ENCODE data around the gene SYPL1.

SYPL1 gene

GRCh38 chr7:106083717-106084116 is 28.4 kb downstream of the SYPL1 start:
- no peaks in the 10 kb centered on the region for H3K9me3 ChIP-seq (ENCODE audit: control insufficient read depth, insufficient read depth, low read length)

DNA sequence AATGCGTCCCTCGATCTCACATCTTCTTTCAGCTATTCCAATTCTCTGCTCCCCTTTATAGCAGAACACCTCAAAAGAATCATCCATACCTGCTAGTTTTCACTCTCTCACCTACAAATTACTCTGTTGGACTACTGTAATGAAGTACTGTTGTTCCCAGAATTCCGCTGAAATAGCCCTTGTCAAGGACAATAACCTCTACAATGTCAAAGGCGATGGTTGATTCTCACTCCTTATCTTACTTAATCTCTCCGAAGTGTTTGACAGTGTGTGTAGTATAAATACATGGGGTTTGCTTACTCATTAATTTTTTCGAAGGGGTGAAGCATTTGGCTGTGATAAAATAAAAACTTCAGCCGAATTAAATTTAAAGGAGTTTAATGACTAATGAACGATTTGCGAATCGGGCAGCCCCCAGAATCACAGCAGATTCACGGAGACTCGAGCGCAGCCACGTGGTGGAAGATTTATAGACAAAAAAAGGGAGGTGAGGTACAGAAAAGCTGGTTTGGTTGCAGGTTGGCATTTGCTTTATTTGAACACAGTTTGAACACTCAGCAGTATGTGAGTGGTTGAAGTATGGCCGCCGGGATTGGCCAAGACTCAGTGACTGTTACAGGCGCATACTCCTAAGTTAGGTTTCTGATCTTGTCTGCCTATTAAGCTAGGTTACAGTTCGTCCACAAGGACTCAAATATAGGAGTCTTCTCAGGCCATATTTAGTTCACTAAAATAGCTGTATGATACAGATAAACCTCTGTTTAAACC is 29.8 kb downstream of the SYPL1 start:
- TF ChIP-seq, protein P1, sequence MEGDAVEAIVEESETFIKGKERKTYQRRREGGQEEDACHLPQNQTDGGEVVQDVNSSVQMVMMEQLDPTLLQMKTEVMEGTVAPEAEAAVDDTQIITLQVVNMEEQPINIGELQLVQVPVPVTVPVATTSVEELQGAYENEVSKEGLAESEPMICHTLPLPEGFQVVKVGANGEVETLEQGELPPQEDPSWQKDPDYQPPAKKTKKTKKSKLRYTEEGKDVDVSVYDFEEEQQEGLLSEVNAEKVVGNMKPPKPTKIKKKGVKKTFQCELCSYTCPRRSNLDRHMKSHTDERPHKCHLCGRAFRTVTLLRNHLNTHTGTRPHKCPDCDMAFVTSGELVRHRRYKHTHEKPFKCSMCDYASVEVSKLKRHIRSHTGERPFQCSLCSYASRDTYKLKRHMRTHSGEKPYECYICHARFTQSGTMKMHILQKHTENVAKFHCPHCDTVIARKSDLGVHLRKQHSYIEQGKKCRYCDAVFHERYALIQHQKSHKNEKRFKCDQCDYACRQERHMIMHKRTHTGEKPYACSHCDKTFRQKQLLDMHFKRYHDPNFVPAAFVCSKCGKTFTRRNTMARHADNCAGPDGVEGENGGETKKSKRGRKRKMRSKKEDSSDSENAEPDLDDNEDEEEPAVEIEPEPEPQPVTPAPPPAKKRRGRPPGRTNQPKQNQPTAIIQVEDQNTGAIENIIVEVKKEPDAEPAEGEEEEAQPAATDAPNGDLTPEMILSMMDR (IDR thresholded peaks at IDR 0.05; ENCODE audit: low read depth, low read length, poor library complexity, severe bottlenecking) = peak; percentile 57
- no peak for TF ChIP-seq EZH2phosphoT487 (IDR thresholded peaks at IDR 0.05; ENCODE audit: borderline replicate concordance, low read length)
- Histone ChIP-seq H3K9me3 (ENCODE audit: control insufficient read depth, insufficient read depth, low read length) (no peaks in the 10 kb centered on the region), H3K4me3 (ENCODE audit: low read length) (peak overlapping the region; percentile 45), H3K79me2 (ENCODE audit: control insufficient read depth, low read length) (no peaks in the 10 kb centered on the region), H3K27ac (ENCODE audit: low read depth, low read length) (peak overlapping the region; percentile 86), H3K4me2 (ENCODE audit: low read length) (peak overlapping the region; percentile 67), H4K20me1 (ENCODE audit: control insufficient read depth, insufficient read depth, low read depth, low read length) (no peaks in the 10 kb centered on the region), H3K36me3 (ENCODE audit: control insufficient read depth, low read length) (peaks cover 11% of the 10 kb centered on the region), H3F3A (ENCODE audit: control insufficient read depth, insufficient read depth) (peaks cover 65% of the 10 kb centered on the region), H3K9me2 (replicated peaks; ENCODE audit: control insufficient read depth, low read length) (no peaks in the 10 kb centered on the region), H3K27me3 (ENCODE audit: control insufficient read depth, low read length) (no peaks in the 10 kb centered on the region), H3K4me1 (ENCODE audit: control insufficient read depth, low read length) (peaks cover 100% of the 10 kb centered on the region)

More at GRCh38 chr7:106083717-106084116, 28.4 kb downstream of the SYPL1 start:
- H3K4me1 ChIP-seq (ENCODE audit: control insufficient read depth, low read length) = peaks cover 98% of the 10 kb centered on the region
- TF ChIP-seq, protein P1 (IDR thresholded peaks at IDR 0.05; ENCODE audit: low read depth, low read length, poor library complexity, severe bottlenecking) = no peak
- TF ChIP-seq EZH2phosphoT487 (IDR thresholded peaks at IDR 0.05; ENCODE audit: borderline replicate concordance, low read length) = no peak
- peak overlapping the region; percentile 86 for H3K27ac ChIP-seq (ENCODE audit: low read depth, low read length)
- H3K4me3 ChIP-seq (ENCODE audit: low read length) = peak overlapping the region; percentile 45
- H3K36me3 ChIP-seq (ENCODE audit: control insufficient read depth, low read length) = peaks cover 23% of the 10 kb centered on the region
- H3K79me2 ChIP-seq (ENCODE audit: control insufficient read depth, low read length) = peaks cover 8% of the 10 kb centered on the region
- H3K4me2 ChIP-seq (ENCODE audit: low read length) = peak overlapping the region; percentile 67
- H4K20me1 ChIP-seq (ENCODE audit: control insufficient read depth, insufficient read depth, low read depth, low read length) = no peaks in the 10 kb centered on the region
- H3K9me2 ChIP-seq (replicated peaks; ENCODE audit: control insufficient read depth, low read length) = no peaks in the 10 kb centered on the region
- H3F3A ChIP-seq (ENCODE audit: control insufficient read depth, insufficient read depth) = peaks cover 72% of the 10 kb centered on the region
- no peaks in the 10 kb centered on the region for H3K27me3 ChIP-seq (ENCODE audit: control insufficient read depth, low read length)

GRCh38 chr7:106080300-106080987 is 31.7 kb downstream of the SYPL1 start:
- Histone ChIP-seq H3F3A (ENCODE audit: control insufficient read depth, insufficient read depth) (peaks cover 65% of the 10 kb centered on the region), H3K27me3 (ENCODE audit: control insufficient read depth, low read length) (no peaks in the 10 kb centered on the region), H3K9me3 (ENCODE audit: control insufficient read depth, insufficient read depth, low read length) (no peaks in the 10 kb centered on the region), H3K27ac (ENCODE audit: low read depth, low read length) (peak overlapping the region; percentile 86), H3K9me2 (replicated peaks; ENCODE audit: control insufficient read depth, low read length) (no peaks in the 10 kb centered on the region), H3K79me2 (ENCODE audit: control insufficient read depth, low read length) (no peaks in the 10 kb centered on the region), H3K36me3 (ENCODE audit: control insufficient read depth, low read length) (no peaks in the 10 kb centered on the region; the same call in 1 of the 2 replicates), H3K4me3 (ENCODE audit: low read length) (peak overlapping the region; percentile 16), H3K4me1 (ENCODE audit: control insufficient read depth, low read length) (peaks cover 100% of the 10 kb centered on the region), H4K20me1 (ENCODE audit: control insufficient read depth, insufficient read depth, low read depth, low read length) (no peaks in the 10 kb centered on the region), H3K4me2 (ENCODE audit: low read length) (peak overlapping the region; percentile 62)
- TF ChIP-seq, protein P1 (IDR thresholded peaks at IDR 0.05; ENCODE audit: low read depth, low read length, poor library complexity, severe bottlenecking) = no peak
- TF ChIP-seq EZH2phosphoT487 (IDR thresholded peaks at IDR 0.05; ENCODE audit: borderline replicate concordance, low read length) = no peak

Data from DOHH2 (cell line).